ENCODE measurements around the gene FOXL2NB.

FOXL2NB gene

GRCh38 chr3:138948371-138949001 lies 1.5 kb downstream of the FOXL2NB start:
- POLR2A ChIA-PET (ENCODE audit: low non-redundant PET): no interaction called here
- no peak overlapping the region for H3K27ac ChIP-seq
- DNase-seq (ENCODE audit: low spot score): no peak
- TF ChIP-seq CTCF (conservative IDR thresholded peaks at IDR 0.05; ENCODE audit: low read depth): no peak
- CTCF ChIA-PET: interaction anchor here (0.6 kb wide), 2 partner anchors 24 to 98 kb away, joined by 3 to 4 read pairs; no protein-coding TSS in a partner anchor

DNA sequence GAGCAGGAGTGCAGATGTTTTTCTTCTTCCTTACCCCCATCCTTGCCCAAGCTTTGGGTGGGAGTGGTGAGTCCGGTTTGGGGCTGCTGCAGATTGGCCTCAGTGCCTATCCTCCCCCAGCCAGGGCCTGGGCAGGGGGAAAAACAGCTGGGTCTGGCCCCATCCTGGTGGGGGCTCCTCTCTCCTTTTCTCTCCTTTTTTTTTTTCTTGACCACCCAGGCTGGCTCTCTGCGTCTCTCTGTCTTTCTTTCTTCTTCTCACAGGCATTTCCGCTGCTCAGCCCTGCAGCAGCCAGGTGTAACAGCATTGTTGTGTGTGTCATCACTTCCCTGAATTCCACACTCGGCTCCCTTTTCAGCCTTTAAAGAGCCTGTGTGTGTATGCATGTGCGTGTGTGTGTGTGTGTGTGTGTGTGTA lies 2.0 kb downstream of the FOXL2NB start:
- no peak for DNase-seq (ENCODE audit: low spot score)
- ChIA-PET POLR2A (ENCODE audit: low non-redundant PET) (no interaction called here), CTCF (interaction anchor here (0.6 kb wide), 2 partner anchors 23 to 99 kb away, joined by 3 to 4 read pairs; no protein-coding TSS in a partner anchor)
- no peak for TF ChIP-seq CTCF (conservative IDR thresholded peaks at IDR 0.05; ENCODE audit: low read depth)
- H3K27ac ChIP-seq: no peak overlapping the region

DNA sequence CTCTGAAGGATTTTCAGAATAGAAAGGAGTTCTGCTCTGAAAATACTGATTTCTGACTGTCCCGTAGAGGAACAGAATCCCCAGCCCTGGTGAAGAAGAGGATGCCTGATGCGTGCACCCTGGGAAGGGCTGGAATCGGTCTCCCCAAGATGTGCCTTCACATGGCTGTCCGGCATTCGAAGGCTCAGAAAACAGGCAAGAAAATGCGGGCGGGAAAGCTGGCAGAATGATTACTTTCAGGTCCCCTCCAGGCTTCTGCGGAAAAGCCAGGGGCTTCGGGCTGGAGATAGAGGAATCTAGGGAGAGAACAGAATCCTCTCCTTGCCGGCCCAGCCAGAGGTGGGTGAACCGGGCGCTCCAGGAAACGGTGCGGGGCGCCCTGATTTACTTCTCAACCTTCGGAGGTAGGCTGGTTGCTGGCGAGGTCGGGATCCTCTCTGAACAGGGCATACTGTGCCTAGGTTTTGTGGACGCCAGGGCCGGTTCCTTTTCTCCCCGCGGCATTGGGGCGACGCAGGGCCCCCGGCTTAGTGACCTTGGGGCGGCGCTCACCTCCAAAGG lies 2.5 kb downstream of the FOXL2NB start:
- DNase-seq (ENCODE audit: low spot score): no peak
- CTCF ChIA-PET: interaction anchor here (1.4 kb wide), 1 partner anchor 13 kb away, joined by 7 read pairs; no protein-coding TSS in a partner anchor
- H3K27ac ChIP-seq: no peak overlapping the region
- POLR2A ChIA-PET (ENCODE audit: low non-redundant PET): no interaction called here
- TF ChIP-seq CTCF (conservative IDR thresholded peaks at IDR 0.05; ENCODE audit: low read depth): no peak

GRCh38 chr3:138950006-138950644 lies 3.1 kb downstream of the FOXL2NB start:
- CTCF ChIA-PET: interaction anchor here (1.4 kb wide), 1 partner anchor 14 kb away, joined by 7 read pairs; no protein-coding TSS in a partner anchor
- POLR2A ChIA-PET (ENCODE audit: low non-redundant PET): no interaction called here
- H3K27ac ChIP-seq: no peak overlapping the region
- DNase-seq (ENCODE audit: low spot score): no peak
- no peak for TF ChIP-seq CTCF (conservative IDR thresholded peaks at IDR 0.05; ENCODE audit: low read depth)

DNA sequence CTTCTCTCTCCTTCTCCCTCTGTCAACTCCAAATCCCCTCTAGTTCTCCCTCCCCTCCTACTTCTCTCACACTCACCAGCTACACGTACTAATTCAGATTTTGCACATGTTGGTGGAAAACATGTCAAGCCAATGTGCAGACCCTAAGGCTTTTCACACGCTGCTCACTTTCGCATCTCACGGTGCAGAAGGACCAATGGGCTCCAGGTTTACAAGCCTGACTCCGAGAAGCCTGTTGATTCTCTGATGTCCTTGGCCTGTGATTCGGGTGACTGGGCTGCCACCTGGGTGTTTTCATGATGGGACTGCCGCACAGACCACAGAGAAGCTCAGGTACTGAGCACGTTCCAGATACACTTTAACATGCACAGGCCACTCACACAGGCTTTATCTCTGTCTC lies 3.7 kb downstream of the FOXL2NB start:
- ChIA-PET CTCF (interaction anchor here (1.4 kb wide), 1 partner anchor 14 kb away, joined by 7 read pairs; no protein-coding TSS in a partner anchor), POLR2A (ENCODE audit: low non-redundant PET) (no interaction called here)
- H3K27ac ChIP-seq: no peak overlapping the region
- DNase-seq (ENCODE audit: low spot score): no peak
- TF ChIP-seq CTCF (conservative IDR thresholded peaks at IDR 0.05; ENCODE audit: low read depth): no peak

GRCh38 chr3:138960417-138960852 lies 13.4 kb downstream of the FOXL2NB start:
- CTCF ChIA-PET: interaction anchor here (0.6 kb wide), 2 partner anchors 223 to 499 kb away, joined by 3 to 4 read pairs; no protein-coding TSS in a partner anchor
- DNase-seq (ENCODE audit: low spot score): no peak
- TF ChIP-seq CTCF (conservative IDR thresholded peaks at IDR 0.05; ENCODE audit: low read depth): no peak
- POLR2A ChIA-PET (ENCODE audit: low non-redundant PET): no interaction called here
- H3K27ac ChIP-seq: no peak overlapping the region

Measured in RWPE1 (cell line).